Measurements from ENCODE around the gene JSRP1.

The JSRP1 gene

DNA sequence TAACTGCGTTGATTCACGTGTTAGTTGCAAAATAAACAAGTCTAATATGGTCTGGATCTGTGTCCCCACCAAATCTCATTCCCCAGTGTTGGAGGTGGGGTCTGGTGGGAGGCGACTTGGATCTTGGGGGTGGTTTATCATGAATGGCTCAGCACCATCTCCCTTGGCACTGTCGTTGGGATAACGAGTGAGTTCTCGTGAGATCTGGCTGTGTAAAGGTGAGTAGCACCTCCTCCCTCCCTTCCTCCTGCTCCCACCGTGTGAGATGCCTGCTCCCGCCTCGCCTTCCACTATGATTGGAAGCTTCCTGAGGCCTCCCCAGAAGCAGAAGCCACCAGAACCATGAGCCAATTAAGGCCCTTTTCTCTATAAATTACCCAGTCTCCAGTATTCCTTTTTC lies 20.9 kb upstream of the JSRP1 start:
- no peak for DNase-seq (ENCODE audit: low read depth in 1 of 2, low spot score in 1 of 2)
- in situ Hi-C loops (cut with HindIII; ENCODE audit: low pct_unique_long_range_greater_than_20kb, low sequenced_read_pairs): no loop called here
- no peak for TF ChIP-seq JUND (IDR thresholded peaks at IDR 0.05; ENCODE audit: low read depth)

DNA sequence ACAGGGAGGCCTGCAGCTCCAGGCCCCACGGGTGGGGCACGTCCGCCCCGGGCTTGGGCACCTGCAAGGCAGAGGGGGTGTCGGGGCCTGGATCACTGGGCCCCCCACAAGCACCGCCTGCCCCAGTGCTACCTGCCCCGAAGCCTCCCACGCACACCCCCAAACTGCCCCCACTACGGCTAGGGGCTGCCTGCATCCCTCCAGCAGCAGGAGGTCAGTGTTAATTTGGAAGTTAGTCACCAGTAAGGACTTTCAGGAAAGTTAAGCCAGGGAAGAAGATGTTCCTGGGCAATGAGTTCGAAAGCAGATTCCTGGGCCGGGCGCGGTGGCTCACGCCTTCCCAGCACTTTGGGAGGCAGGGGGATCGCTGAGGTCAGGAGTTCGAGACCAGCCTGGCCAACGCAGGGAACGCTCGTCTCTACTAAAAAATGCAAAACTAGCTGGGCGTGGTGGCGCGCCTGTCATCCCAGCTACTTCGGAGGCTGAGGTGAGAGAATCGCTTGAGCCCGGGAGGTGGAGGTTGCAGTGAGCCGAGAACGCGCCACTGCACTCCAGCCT lies 20.3 kb upstream of the JSRP1 start:
- DNase-seq (ENCODE audit: low read depth in 1 of 2, low spot score in 1 of 2): no peak
- in situ Hi-C loops (cut with HindIII; ENCODE audit: low pct_unique_long_range_greater_than_20kb, low sequenced_read_pairs): no loop called here
- no peak for TF ChIP-seq JUND (IDR thresholded peaks at IDR 0.05; ENCODE audit: low read depth)

DNA sequence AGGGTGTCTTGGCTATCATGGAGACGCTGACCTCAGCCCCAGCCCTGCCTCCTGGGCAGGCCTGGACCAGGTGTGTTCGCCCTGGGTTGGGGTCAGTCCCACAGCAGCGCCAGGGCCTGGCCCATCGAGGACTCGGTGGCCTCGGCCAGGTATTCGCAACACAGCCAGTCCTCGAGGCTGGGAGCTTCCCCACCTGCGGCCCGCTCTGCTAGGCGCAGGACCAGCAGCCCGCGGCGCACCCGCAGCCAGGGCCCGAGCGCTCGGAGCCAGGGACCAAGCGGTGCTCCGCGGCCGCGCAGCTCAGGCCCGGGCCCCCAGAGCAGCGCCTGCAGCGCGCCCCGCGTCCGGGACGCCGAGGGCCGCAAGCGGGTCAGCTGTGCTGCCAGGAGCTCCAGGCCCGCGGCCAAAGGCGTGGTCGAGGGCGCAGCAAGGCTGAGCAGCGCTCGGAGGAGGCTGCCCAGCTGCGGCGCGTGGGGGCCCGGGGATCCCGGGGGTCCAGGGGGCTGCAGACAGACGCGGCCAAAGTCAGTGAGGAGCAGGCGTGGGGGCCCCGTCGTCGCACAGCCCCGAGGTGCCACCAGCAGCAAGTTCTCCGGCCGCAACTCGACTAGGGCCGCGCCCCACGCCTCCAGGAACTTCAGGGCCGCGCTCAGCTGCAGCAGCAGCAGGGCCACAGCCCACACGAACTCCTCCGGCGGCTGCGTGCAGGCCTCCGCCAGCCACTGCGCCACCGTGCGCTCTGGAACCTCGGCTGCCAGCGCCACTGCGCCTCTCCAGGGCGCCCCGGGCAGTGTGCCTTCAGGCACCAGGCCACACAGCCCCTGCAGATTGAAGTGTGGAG lies 19.6 kb upstream of the JSRP1 start:
- in situ Hi-C loops (cut with HindIII; ENCODE audit: low pct_unique_long_range_greater_than_20kb, low sequenced_read_pairs): no loop called here
- DNase-seq (ENCODE audit: low read depth in 1 of 2, low spot score in 1 of 2): no peak
- TF ChIP-seq JUND (IDR thresholded peaks at IDR 0.05; ENCODE audit: low read depth): no peak

DNA sequence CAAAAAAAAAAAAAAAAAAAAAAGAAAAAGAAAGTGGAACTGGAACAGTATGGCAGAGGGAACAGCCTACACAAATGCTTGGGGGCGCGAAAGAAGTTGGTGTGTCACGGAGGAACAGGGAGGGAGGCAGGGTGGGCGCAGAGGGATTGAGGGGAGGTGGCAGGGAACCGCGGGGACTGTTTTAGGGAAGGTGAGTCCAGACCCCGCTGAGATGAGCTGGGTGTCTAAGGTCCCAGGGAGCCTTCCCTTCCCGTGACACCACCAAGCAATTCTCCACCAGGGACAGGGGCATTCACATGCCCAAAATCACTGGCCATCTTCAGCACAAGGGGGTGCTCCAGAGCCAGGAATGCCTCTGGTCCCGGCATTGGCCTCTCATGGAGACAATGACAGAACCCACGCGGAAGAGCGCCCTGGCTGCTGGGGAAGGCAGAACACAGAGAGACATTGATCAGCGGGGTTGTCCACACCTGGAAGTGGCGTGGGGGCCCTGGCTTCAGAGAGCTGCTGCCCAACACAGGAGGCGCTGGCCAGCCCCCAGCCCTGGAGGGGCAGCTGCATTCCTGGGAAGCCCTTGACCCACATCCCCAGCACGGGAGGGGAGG lies 18.8 kb upstream of the JSRP1 start:
- no peak for TF ChIP-seq JUND (IDR thresholded peaks at IDR 0.05; ENCODE audit: low read depth)

DNA sequence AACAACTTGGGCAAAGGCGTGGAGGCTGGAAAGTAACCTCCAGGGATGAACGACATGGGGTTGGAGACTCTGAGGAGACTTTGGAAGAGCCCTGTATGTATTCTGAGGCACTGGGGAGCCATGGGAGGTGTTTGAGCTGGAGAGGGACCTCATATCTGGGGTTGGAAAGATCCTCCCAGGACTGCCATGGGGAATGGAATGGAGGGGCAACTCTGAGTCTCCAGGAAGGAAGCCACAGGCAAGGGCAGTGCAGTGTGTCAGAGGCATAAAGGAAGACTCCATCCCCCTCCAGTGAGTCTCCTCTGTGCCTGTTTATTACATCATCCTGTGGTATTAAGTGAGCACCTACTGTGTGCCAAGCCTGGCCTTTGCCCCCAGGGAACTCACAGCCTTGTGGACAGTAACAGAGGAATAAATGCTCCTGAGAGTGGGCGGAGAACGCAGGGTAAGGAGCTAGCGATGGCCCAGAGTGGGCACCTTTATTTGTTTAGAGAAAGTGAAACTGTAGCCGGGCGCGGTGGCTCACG lies 18.0 kb upstream of the JSRP1 start:
- no peak for TF ChIP-seq JUND (IDR thresholded peaks at IDR 0.05; ENCODE audit: low read depth)
- DNase-seq (ENCODE audit: low read depth in 1 of 2, low spot score in 1 of 2): no peak
- in situ Hi-C loops (cut with HindIII; ENCODE audit: low pct_unique_long_range_greater_than_20kb, low sequenced_read_pairs): no loop called here

More for the DNA sequence above, 18.8 kb upstream of the JSRP1 start:
- in situ Hi-C loops (cut with HindIII; ENCODE audit: low pct_unique_long_range_greater_than_20kb, low sequenced_read_pairs): no loop called here
- peak; percentile 65 to 75 for DNase-seq (ENCODE audit: low read depth in 1 of 2, low spot score in 1 of 2)

DNA sequence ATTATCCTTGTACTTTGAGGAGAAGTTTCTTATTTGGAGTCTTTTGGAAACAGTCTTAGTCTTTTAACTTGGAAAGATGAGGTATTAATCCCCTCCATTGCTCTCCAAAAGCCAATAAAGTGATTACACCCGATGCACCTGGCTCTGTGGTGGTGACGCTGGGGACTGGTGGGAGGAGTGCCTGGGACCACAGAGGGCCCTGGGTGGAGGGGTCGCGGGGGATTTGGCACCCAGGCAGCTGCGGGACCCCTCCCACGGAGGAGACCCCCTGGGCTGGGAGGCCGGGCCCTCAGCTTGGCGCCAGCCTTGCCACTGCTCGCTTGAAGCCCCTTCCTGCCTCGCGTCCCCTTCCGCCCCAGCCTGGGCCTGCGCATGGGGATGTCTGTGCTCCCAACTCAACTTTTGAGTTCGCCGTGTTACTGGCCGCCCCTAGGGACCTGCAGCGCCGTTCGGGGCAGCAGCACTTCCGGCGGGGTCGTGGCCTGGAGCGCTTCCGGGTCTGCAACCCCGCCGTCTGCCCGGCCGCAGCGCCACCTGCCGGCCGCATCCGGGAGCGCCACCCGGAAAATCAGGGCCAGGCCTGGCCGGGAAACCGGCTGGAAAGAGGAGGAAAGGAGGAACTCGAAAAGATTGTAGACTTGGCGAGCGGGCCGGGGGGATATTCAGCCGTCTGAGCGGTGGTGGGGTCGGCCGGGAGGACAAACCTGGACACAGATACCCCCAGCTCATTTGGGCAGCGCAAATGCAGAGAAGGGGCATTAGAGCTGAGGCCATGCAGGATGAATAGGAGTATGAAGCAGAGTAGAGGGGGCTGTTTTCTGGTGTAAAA lies 17.4 kb upstream of the JSRP1 start:
- peak; percentile 70 to 89 for DNase-seq (ENCODE audit: low read depth in 1 of 2, low spot score in 1 of 2)
- peak; percentile 28; the same call in 1 of the 2 replicates for TF ChIP-seq JUND (IDR thresholded peaks at IDR 0.05; ENCODE audit: low read depth)
- in situ Hi-C loops (cut with HindIII; ENCODE audit: low pct_unique_long_range_greater_than_20kb, low sequenced_read_pairs): no loop called here

DNA sequence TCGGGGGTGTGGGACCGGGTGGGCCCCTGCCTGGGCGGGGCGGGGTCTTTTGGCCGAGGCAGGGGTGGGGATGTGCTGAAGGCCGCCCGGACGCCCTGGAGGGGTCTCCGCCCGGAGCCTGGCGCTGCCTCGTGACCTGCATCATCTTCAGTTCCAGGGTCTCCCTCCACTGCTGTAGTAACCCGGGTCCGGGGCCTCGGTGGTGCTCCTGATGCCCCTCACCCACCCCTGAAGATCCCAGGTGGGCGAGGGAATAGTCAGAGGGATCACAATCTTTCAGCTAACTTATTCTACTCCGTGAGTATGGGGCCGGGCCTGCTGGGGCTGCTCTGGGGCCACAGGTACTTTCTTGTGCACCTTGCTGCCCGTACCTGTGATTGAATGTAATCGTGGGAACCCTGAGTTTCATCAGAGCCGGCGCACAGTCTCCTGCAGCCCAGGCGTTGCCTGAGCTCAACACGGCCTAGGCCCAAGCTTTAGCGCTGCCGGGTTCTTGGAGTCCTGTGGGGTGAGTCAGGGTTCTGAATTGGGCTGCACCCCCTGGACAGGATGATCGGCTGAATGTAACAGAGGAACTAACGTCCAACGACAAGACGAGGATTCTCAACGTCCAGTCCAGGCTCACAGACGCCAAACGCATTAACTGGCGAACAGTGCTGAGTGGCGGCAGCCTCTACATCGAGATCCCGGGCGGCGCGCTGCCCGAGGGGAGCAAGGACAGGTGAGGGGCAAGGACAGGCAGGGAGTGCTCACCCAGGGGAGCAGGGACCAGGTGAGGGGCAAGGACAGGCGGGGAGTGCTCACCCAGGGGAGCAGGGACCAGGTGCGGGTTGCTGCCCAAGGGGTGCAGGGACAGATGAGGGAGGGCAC lies 15.3 kb upstream of the JSRP1 start:
- no peak for TF ChIP-seq JUND (IDR thresholded peaks at IDR 0.05; ENCODE audit: low read depth)
- in situ Hi-C loops (cut with HindIII; ENCODE audit: low pct_unique_long_range_greater_than_20kb, low sequenced_read_pairs): no loop called here
- DNase-seq (ENCODE audit: low read depth in 1 of 2, low spot score in 1 of 2): peak in 1 of 2 experiments; percentile 35

DNA sequence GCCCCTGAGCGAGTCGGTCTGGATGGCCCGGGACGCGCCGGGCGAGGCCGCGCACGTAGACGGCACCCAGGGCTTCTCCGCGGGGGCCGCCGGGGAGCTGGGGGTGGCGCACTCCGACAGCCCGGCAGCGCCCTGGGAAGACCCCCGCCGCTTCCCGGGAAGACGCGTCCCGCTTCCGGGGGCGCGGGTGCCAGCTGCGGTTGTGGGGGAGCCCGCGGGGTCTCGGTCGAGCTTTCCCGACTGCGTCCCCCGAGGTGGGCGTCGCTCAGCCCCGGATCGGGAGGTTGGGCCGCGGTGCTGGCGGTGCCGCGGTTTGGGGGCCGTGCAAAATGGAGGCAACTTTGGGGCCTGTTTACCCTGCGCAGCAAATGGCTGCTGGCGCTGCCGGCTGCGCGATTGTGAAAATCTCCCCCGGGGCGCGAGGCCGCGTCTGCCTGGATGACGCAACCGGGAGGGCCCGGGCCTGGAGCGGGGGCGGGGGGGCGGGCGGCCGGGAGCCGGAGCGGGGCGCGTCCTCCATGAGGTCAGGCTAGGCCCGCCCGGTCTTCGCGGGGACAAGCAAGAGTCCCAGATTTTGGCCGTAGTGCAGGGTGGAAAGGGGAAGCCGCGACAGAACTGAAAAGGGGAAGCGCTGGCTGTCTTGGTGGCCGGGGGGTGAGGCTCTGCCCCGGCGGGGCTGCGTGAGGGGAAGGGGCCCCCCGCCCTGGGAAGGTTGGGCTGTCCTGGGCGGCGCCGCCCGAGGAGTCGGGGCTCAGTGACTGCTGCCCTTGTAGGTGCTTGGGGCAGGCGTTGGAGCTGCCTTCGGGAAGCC lies 14.4 kb upstream of the JSRP1 start:
- peak; percentile 67 to 70 for DNase-seq (ENCODE audit: low read depth in 1 of 2, low spot score in 1 of 2)
- in situ Hi-C loops (cut with HindIII; ENCODE audit: low pct_unique_long_range_greater_than_20kb, low sequenced_read_pairs): no loop called here
- no peak for TF ChIP-seq JUND (IDR thresholded peaks at IDR 0.05; ENCODE audit: low read depth)

DNA sequence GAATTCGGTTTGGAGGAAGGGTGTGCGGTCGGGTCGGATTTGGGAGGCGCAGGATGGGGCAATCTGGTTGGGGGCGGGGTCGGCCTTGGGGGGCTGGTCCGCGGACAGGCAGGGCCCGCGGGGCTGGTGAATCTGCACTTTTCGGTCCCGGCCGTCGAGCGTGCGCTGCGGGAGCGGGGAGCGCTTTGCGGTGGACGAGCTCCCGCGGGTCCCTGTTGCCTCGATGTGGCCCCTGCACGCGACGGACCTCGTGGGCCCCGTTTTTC lies 13.9 kb upstream of the JSRP1 start:
- TF ChIP-seq JUND (IDR thresholded peaks at IDR 0.05; ENCODE audit: low read depth): no peak
- in situ Hi-C loops (cut with HindIII; ENCODE audit: low pct_unique_long_range_greater_than_20kb, low sequenced_read_pairs): no loop called here
- DNase-seq (ENCODE audit: low read depth in 1 of 2, low spot score in 1 of 2): no peak

DNA sequence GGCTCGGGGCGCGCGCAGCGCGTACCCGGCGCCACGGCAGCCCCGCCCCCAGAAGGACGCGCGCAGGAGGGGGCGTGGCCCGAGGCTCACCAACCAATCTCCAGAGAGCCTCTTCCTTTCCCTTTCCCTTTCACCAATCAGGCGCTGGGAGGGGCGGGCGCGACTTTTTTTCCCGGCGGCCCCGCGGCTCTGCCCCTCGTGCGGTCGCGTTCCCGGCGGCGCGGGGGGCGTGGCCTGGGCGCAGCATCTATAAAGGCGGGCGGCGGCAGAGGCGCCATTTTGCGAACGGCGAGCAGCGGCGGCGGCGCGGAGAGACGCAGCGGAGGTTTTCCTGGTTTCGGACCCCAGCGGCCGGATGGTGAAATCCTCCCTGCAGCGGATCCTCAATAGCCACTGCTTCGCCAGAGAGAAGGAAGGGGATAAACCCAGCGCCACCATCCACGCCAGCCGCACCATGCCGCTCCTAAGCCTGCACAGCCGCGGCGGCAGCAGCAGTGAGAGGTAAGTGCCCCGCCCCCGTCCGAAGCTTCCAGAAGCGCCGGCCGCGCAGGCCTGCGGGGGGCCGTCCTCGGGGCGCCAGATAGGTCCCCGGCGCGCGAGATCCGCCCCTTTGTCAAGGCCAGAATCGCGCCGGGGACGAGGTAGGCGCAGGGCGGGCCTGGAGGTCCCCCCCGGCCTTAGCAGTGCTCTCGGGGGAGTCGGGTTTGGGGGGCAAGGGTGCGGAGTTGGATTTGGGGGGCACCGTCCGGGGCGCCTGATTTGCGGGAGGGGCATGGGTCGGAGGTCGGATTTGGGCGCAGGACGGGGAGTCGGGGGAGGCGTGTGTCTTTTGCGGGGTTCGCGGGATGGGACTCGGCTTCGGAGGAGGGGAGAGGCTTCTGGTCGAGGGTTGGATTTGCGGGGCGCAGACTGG lies 13.3 kb upstream of the JSRP1 start:
- peak; percentile 96 to 99 for DNase-seq (ENCODE audit: low read depth in 1 of 2, low spot score in 1 of 2)
- in situ Hi-C loops (cut with HindIII; ENCODE audit: low pct_unique_long_range_greater_than_20kb, low sequenced_read_pairs): no loop called here
- no peak for TF ChIP-seq JUND (IDR thresholded peaks at IDR 0.05; ENCODE audit: low read depth)
